KOPT-K1 (cell line): Measurements from ENCODE around the gene P3H3.

ENCODE experiments used
- H3K27ac ChIP-seq: fragments of 200-600 bp; sonication (generic); 2 replicates; pipeline ENCODE4 v1.5.1; 2016; ENCODE audit warnings: antibody characterized with exemption, mild to moderate bottlenecking, low read depth, low read length; ENCODE audit not compliant: poor library complexity, severe bottlenecking
- H3K36me3 ChIP-seq: fragments of 200-600 bp; sonication (generic); 2 replicates; pipeline ENCODE4 v1.5.1; 2017; ENCODE audit warnings: antibody characterized with exemption, mild to moderate bottlenecking, low read length, moderate library complexity; ENCODE audit not compliant: insufficient read depth
- H3K9me3 ChIP-seq: fragments of 200-600 bp; sonication (generic); 2 replicates; pipeline ENCODE4 v1.5.1; 2017; ENCODE audit warnings: antibody characterized with exemption, low read length, mild to moderate bottlenecking; ENCODE audit not compliant: insufficient read depth, poor library complexity, severe bottlenecking

The P3H3 gene

GRCh38 chr12:6819106-6820030, 8.8 kb upstream of the P3H3 start:
- Histone ChIP-seq H3K9me3 (no peaks in the 10 kb centered on the region), H3K36me3 (no peaks in the 10 kb centered on the region), H3K27ac (no peak overlapping the region)

DNA sequence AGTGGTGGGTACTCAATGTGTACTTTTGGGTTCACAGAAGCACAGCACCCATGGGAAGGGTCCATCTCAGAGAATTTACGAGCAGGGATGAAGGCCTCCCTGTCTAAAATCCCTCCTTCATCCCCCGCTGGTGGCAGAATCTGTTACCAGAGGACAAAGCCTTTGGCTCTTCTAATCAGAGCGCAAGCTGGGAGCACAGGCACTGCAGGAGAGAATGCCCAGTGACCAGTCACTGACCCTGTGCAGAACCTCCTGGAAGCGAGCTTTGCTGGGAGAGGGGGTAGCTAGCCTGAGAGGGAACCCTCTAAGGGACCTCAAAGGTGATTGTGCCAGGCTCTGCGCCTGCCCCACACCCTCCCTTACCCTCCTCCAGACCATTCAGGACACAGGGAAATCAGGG, 8.0 kb upstream of the P3H3 start:
- H3K27ac ChIP-seq, result no peak overlapping the region
- H3K36me3 ChIP-seq, result no peaks in the 10 kb centered on the region
- no peaks in the 10 kb centered on the region for H3K9me3 ChIP-seq

DNA sequence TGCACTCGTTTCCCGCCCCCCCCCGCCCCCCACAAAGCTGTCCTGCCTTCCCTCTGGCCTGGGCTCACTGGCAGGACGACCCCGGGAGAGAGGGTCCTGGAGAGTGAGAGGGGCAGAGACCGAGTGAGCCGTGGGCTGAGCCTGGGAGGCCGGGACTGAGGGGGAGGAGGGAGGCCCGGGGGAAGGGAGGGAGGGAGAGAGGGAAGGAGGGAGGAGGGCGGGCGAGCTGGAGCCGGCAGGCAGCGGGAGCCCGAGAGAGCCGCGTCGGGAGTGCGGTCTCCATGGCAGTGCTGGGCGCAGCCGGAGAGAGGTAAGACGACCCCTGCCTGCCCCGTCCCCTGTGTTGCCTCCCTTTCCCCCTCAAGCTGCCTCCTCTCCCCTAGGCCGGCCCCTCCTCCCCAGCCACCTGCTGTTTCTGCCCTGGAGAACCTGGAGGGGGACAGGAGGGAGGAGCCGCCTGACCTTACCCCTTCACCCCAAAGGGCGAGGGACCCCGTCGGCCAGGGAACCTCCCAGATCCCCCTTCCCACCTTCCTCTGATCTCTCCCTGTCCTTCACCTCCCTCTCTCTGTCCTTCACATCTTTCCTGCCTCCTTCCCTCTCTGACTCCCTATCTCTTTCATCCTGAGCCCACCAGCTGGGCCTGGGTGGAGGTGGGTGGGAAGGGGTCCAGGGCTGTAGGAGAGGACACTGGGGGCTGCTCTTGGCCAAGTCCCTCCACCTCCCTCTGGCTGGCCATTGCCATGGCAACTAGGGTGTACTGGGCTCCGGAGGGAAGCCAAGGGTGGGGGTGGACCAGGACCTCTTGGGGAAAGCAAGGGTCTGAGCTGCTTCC, 6.4 kb upstream of the P3H3 start, which contains the start of gene GPR162:
Gene GPR162 (plus strand): TSS at position 231 of the 835 bp plus-strand sequence. CDS start 2,078 bp downstream, outside the sequence.
- no peaks in the 10 kb centered on the region for H3K36me3 ChIP-seq
- H3K27ac ChIP-seq, result peak within 1 kb of the TSS; percentile 28
- H3K9me3 ChIP-seq, result no peaks in the 10 kb centered on the region

DNA sequence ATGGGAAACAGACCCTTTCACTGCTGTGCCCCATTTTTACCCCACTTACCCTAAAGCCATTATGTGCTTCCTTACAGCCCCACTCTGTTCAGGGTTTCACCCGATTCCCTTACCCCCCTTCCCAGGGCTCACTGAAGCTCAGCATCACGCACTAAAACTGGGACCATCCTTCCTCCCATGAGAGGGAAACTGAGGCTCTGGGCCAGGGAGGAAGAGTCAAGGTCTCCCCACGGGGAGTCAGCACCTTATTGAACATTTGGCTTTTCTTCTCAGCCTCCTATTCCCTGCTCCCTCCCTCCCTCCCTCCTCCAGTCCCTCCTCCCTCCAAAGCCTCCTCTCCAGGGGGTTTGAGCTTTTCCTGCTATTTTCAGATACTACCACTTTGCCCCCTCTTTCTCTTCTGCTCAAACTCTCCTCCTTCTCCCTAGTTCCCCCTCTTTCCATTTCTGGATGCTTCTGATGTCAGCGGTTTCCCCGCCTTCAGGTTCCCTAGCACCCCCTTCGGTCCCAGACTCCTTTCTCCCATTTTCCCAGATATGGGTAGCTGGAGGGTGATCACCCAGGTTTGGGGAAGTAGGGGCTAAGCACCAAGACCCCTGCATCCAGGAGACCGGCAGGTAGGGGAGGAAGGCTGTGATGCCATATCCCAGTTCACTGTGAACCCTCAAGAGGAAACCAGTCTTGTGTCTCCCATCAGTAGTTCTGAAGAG, 5.6 kb upstream of the P3H3 start:
- H3K36me3 ChIP-seq, result no peaks in the 10 kb centered on the region
- no peak overlapping the region for H3K27ac ChIP-seq
- no peaks in the 10 kb centered on the region for H3K9me3 ChIP-seq

DNA sequence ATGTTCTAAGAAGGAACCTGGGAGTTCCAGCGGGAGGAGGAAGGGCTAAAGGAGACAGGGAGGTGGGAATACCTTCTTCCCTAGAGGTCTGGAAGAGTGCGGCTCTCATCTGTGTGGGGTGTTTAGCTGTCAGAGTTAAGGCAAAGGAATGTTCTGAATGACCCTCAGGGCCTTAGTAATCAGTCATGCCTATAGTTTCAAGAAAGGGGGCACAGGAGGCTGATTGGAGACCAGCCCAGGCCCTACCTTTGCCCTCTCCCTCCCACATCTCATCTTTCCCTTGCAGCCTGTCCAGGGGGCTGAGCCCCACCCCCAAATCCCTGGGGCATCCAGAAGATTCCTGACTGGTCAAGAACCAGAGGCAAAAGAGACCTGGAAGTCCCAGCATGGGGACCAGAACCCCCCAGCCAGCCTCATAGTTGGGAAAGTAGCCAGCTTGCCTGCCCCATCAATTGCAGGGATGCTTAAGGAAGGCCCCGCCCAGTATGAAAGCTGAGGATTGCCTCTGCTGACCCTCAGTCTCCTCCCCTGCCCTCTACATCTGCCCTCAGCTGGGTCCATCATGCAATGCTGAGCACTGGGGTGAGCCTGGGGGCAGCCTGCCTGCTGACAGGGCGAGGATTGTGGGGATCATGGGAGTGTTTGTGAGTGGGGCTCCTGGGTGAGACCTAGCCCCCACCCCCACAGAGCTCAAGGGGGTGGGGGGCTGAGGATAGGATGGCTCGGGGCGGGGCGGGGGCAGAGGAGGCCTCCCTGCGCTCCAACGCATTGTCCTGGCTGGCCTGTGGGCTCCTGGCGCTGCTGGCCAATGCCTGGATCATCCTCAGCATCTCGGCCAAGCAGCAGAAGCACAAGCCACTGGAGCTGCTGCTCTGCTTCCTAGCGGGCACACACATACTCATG, 4.8 kb upstream of the P3H3 start:
- Histone ChIP-seq H3K36me3 (no peaks in the 10 kb centered on the region), H3K9me3 (no peaks in the 10 kb centered on the region), H3K27ac (no peak overlapping the region)

- no peaks in the 10 kb centered on the region for H3K36me3 ChIP-seq
Observed at GRCh38 chr12:6824085-6824775, 4.0 kb upstream of the P3H3 start.

GRCh38 chr12:6824901-6825381, 3.3 kb upstream of the P3H3 start:
- H3K27ac ChIP-seq, result no peak overlapping the region
- no peaks in the 10 kb centered on the region for H3K9me3 ChIP-seq
- no peaks in the 10 kb centered on the region for H3K36me3 ChIP-seq

More at GRCh38 chr12:6824085-6824775, 4.0 kb upstream of the P3H3 start:
- no peaks in the 10 kb centered on the region for H3K9me3 ChIP-seq
- no peak overlapping the region for H3K27ac ChIP-seq

DNA sequence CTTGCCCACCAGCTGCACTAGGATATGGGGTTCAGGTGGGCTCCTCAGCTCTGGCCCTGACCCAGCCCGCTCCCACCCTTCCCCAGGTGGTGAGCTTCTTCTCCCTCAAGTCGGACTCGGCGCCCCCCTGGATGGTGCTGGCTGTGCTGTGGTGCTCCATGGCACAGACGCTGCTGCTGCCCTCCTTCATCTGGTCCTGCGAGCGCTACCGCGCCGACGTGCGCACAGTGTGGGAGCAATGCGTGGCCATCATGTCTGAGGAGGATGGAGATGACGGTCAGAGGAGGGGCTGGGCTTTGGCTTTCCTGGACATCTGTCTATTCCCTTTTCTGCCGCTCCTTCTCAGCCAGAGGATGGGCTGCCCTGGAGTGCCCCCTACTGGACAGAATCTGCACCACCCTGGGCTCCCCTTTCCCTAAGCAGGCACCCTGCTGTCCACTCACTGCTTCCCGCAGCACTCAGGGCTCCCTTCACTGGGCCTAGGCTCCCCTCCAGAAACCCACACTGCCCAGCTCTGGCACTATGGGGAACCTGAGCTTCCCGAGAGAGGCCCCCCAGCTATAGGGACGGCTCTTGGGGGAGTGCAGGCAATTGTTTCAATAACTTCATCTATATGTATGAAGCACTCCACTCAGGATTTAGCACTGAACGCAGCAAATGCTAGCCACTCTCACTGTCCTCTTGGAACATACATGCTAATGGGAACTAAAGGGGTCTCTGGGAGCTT, 2.6 kb upstream of the P3H3 start:
- Histone ChIP-seq H3K36me3 (no peaks in the 10 kb centered on the region), H3K27ac (no peak overlapping the region)

GRCh38 chr12:6826125-6826733, 2.0 kb upstream of the P3H3 start:
- no peak overlapping the region for H3K27ac ChIP-seq
- H3K36me3 ChIP-seq, result no peaks in the 10 kb centered on the region
- no peaks in the 10 kb centered on the region for H3K9me3 ChIP-seq

More for the DNA sequence above, 2.6 kb upstream of the P3H3 start:
- no peaks in the 10 kb centered on the region for H3K9me3 ChIP-seq

DNA sequence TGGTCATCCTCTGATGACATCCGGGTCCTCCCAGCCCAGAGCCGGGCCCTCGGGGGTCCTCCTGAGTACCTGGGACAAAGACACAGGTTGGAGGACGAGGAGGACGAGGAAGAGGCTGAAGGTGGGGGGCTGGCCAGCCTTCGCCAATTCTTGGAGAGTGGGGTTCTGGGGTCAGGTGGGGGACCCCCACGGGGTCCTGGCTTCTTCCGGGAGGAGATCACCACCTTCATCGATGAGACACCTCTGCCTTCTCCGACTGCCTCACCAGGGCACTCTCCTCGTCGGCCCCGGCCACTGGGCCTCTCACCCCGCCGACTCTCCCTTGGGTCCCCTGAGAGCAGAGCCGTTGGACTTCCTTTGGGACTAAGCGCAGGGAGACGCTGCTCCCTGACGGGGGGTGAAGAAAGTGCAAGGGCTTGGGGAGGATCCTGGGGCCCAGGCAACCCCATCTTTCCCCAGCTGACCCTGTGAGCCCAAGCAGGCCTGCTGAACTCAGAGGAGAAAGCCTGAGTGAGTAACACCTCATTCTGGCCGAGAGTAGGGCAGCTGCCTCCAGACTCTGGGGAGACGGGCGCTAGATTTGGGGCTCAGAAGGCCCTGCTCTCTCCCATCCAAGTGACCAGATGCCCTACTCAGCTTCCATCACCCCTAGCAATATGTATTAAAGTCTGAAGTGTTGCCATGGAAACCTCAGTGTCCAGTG, 1.3 kb upstream of the P3H3 start:
- H3K27ac ChIP-seq, result no peak overlapping the region

DNA sequence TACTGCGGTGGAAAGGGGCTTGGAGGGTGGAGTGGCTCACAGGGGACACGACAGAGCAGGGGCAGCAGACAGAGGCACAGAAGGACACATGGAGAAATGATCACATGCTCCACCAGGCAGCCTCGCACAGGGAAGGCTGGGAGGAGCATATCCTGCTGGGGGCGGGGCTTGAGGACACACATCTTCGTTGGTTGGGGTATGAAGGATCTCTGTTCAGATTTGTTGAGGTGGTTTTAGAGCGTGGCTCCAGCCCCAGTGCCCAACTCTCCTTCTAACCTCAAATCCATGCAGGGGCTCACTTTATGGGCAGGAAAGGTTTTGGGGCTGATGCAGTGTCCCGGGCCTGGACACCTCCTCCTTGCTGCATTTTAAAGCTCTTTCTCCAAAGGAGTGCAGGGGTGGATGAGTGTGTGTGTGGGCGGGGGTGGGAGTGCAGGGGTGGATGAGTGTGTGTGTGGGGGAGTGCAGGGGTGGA, 733 bp upstream of the P3H3 start:
- Histone ChIP-seq H3K36me3 (no peaks in the 10 kb centered on the region), H3K9me3 (no peaks in the 10 kb centered on the region), H3K27ac (no peak overlapping the region)

More for the DNA sequence above, 1.3 kb upstream of the P3H3 start:
- H3K36me3 ChIP-seq, result no peaks in the 10 kb centered on the region
- no peaks in the 10 kb centered on the region for H3K9me3 ChIP-seq
